HCT116 (cell line): ENCODE measurements around the gene TRDN. TPM values are rescaled to one million over a fixed set of nuclear protein-coding genes. Genes with fewer than 3 reads are reported as not detected.

ENCODE experiments used
- ATAC-seq: fragments of 200-7000 bp; cut with Tn5 transposase; 2 replicates; pipeline ENCODE4 v1.9.1; 2020; ENCODE audit warnings: mild to moderate bottlenecking, moderate library complexity
- BruUV-seq: library from RNA; stranded (reverse); fragments of 400-500 nt; replicated peaks from 2 replicates; lab custom pipeline; 2021; lab: Mats Ljungman, UMichigan
- CTCF ChIA-PET: fragments of 300-600 bp; sonication (Branson Sonifier 250); formaldehyde crosslinking; loops from one replicate; lab custom pipeline; 2021; ENCODE audit warnings: antibody characterized with exemption; lab: Charles Lee
- POLR2A ChIA-PET: fragments of 300-600, 350-600 bp; sonication (Branson Sonifier 250); formaldehyde crosslinking; loops from one replicate; lab custom pipeline; 2021; ENCODE audit warnings: antibody characterized with exemption; lab: Charles Lee
- RAD21 ChIA-PET, 2 experiments: fragments of 300-600 bp; sonication (Branson Sonifier 250); formaldehyde crosslinking; loops; one replicate each; lab custom pipeline; 2023; ENCODE audit warnings: low total read pairs in 2 of 2; ENCODE audit not compliant: uncharacterized antibody in 2 of 2, unreplicated experiment in 2 of 2, low non-redundant PET in 1 of 2; lab: Charles Lee
- DNase-seq: peaks from one replicate; pipeline ENCODE4 v3.0.0-alpha.2; 2010; ENCODE audit warnings: low read depth, low spot score
- H2AFZ ChIP-seq: fragments of 200-600 bp; shearing (Covaris generic), sonication (generic); 2 replicates; pipeline ENCODE4 v1.6.1; 2017; ENCODE audit warnings: low read depth, mixed run types, mixed read lengths, antibody characterized with exemption, low read length; ENCODE audit not compliant: poor library complexity, severe bottlenecking
- H3K27ac ChIP-seq: 2 replicates; pipeline ENCODE4 v1.5.1; 2012; ENCODE audit warnings: low read depth, low read length
- H3K27me3 ChIP-seq: fragments of 200-600 bp; sonication (generic); 2 replicates; pipeline ENCODE4 v1.6.1; 2016; ENCODE audit warnings: mixed run types, low read length, mixed read lengths; ENCODE audit not compliant: insufficient read depth
- H3K36me3 ChIP-seq, 2 experiments: fragments of 200-500 bp in 1 of 2; fragments of 200-600 bp in 1 of 2; sonication (Bioruptor generic) in 1 of 2; sonication (generic) in 1 of 2; 2 replicates each; pipeline versions ENCODE4 v1.5.1 to v1.6.1; 2014 to 2016; ENCODE audit warnings: low read length in 2 of 2, inconsistent platforms in 1 of 2, mixed read lengths in 1 of 2, mixed run types in 1 of 2; ENCODE audit not compliant: insufficient read depth in 2 of 2, control insufficient read depth in 1 of 2
- H3K4me1 ChIP-seq, 2 experiments: fragments of 200-600 bp in 1 of 2; sonication (generic) in 1 of 2; 2 replicates each; pipeline versions ENCODE4 v1.5.1 to v1.6.1; 2012 to 2017; ENCODE audit warnings: low read length in 2 of 2, inconsistent platforms in 1 of 2, mild to moderate bottlenecking in 1 of 2, mixed read lengths in 1 of 2, mixed run types in 1 of 2, moderate library complexity in 1 of 2; ENCODE audit not compliant: insufficient read depth in 2 of 2, control insufficient read depth in 1 of 2
- H3K4me2 ChIP-seq: fragments of 200-600 bp; sonication (generic); 2 replicates; pipeline ENCODE4 v1.6.1; 2017; ENCODE audit warnings: mixed run types, low read length, mixed read lengths
- H3K4me3 ChIP-seq, 2 experiments: fragments of 200-600 bp in 1 of 2; sonication (generic) in 1 of 2; replicated peaks in 1 of 2; 2 replicates each; pipeline ENCODE4 v1.5.1; 2011 to 2016; ENCODE audit warnings: low read length in 2 of 2, control low read depth in 1 of 2, low read depth in 1 of 2, mild to moderate bottlenecking in 1 of 2, mixed read lengths in 1 of 2, mixed run types in 1 of 2
- H3K79me2 ChIP-seq: fragments of 200-600 bp; sonication (generic); 2 replicates; pipeline ENCODE4 v1.6.1; 2017; ENCODE audit warnings: mild to moderate bottlenecking, mixed run types, low read length, moderate library complexity, mixed read lengths; ENCODE audit not compliant: insufficient read depth
- H3K9ac ChIP-seq: fragments of 200-600 bp; sonication (generic); 2 replicates; pipeline ENCODE4 v1.6.1; 2016; ENCODE audit warnings: low read length, mixed read lengths
- H3K9me2 ChIP-seq: fragments of 200-600 bp; sonication (generic), shearing (Covaris generic); 2 replicates; pipeline ENCODE4 v1.6.1; 2017; ENCODE audit warnings: mixed run types, mild to moderate bottlenecking, moderate library complexity; ENCODE audit not compliant: insufficient read depth
- H3K9me3 ChIP-seq, 2 experiments: fragments of 200-500 bp in 1 of 2; fragments of 200-600 bp in 1 of 2; sonication (Bioruptor generic) in 1 of 2; sonication (generic) in 1 of 2; 2 replicates each; pipeline ENCODE4 v1.6.1; 2014 to 2017; ENCODE audit warnings: low read length in 2 of 2, mixed read lengths in 2 of 2, inconsistent platforms in 1 of 2, low read depth in 1 of 2, mild to moderate bottlenecking in 1 of 2, mixed run types in 1 of 2, moderate library complexity in 1 of 2; ENCODE audit not compliant: control insufficient read depth in 1 of 2, insufficient read depth in 1 of 2
- H4K20me1 ChIP-seq: fragments of 200-600 bp; sonication (generic), shearing (Covaris generic); 2 replicates; pipeline ENCODE4 v1.6.1; 2017; ENCODE audit warnings: mixed run types, mild to moderate bottlenecking, moderate library complexity; ENCODE audit not compliant: insufficient read depth
- ATF3 ChIP-seq: IDR thresholded peaks from 2 replicates; pipeline ENCODE4 v1.6.1; 2012
- EGR1 ChIP-seq: IDR thresholded peaks from 2 replicates; pipeline ENCODE4 v1.6.1; 2012; ENCODE audit warnings: low read depth
- EZH2 ChIP-seq: fragments of 200-600 bp; sonication (generic); IDR thresholded peaks from 2 replicates; pipeline ENCODE4 v1.6.1; 2017; ENCODE audit warnings: antibody characterized with exemption, mixed run types
- FOSL1 ChIP-seq: IDR thresholded peaks from 2 replicates; pipeline ENCODE4 v1.6.1; 2012; ENCODE audit warnings: low read depth
- SIN3A ChIP-seq: IDR thresholded peaks from 2 replicates; pipeline ENCODE4 v1.6.1; 2012; ENCODE audit warnings: low read depth
- SRF ChIP-seq: IDR thresholded peaks from 2 replicates; pipeline ENCODE4 v1.6.1; 2012; ENCODE audit warnings: low read depth
- TCF7L2 ChIP-seq: IDR thresholded peaks from 2 replicates; pipeline ENCODE4 v1.7.0; 2011; ENCODE audit warnings: borderline replicate concordance, inconsistent platforms; ENCODE audit not compliant: insufficient read depth, insufficient read length; ENCODE audit errors: extremely low read depth
- YY1 ChIP-seq: IDR thresholded peaks from 2 replicates; pipeline ENCODE4 v1.6.1; 2011; ENCODE audit warnings: low read length, low read depth, moderate library complexity, mild to moderate bottlenecking; ENCODE audit not compliant: insufficient replicate concordance; ENCODE audit errors: extremely low read depth
- intact Hi-C: fragments of 100-400 bp; cut with micrococcal nuclease; formaldehyde crosslinking; loops from 2 replicates; pipeline ENCODE4 v1.10.0; 2022
- total RNA-seq: library from RNA; stranded (reverse); gene quantifications from one replicate; pipeline ENCODE4 v1.2.1, GENCODE V29; 2021; ENCODE audit not compliant: unreplicated experiment
- TF ChIP-seq, protein P1 (sequence below): IDR thresholded peaks from 2 replicates; pipeline ENCODE4 v1.6.1; 2011; ENCODE audit warnings: mild to moderate bottlenecking, low read length, moderate library complexity; ENCODE audit not compliant: insufficient replicate concordance; ENCODE audit errors: extremely low read depth
- TF ChIP-seq, protein P2 (sequence below), 3 experiments: fragments of 200-600 bp in 1 of 3; sonication (generic) in 1 of 3; IDR thresholded peaks in 2 of 3; conservative IDR thresholded peaks in 1 of 3; 2 replicates each; pipeline ENCODE4 v1.5.1; 2012 to 2017; ENCODE audit warnings: low read depth in 2 of 3, low read length in 2 of 3, antibody characterized with exemption in 1 of 3, borderline replicate concordance in 1 of 3, control low read depth in 1 of 3, mild to moderate bottlenecking in 1 of 3, mixed read lengths in 1 of 3, mixed run types in 1 of 3, moderate library complexity in 1 of 3; ENCODE audit not compliant: insufficient read depth in 1 of 3

TRDN gene
- total RNA-seq, 1 experiment from 2014 or later = not detected

GRCh38 chr6:123201869-123202372, 434.8 kb downstream of the TRDN start:
- no peak overlapping the region for H3K4me3 ChIP-seq
- H3K9me2 ChIP-seq = no peaks in the 10 kb centered on the region
- CTCF ChIA-PET = no interaction called here
- RAD21 ChIA-PET = no interaction called here
- no peaks in the 10 kb centered on the region for H3K36me3 ChIP-seq
- H3K9me3 ChIP-seq = no peaks in the 10 kb centered on the region
- no peaks in the 10 kb centered on the region for H4K20me1 ChIP-seq
- TF ChIP-seq ATF3 (no peak), TCF7L2 (no peak), SRF (no peak), EZH2 (no peak), EGR1 (no peak), YY1 (no peak), SIN3A (no peak), FOSL1 (no peak)
- TF ChIP-seq, protein P1, sequence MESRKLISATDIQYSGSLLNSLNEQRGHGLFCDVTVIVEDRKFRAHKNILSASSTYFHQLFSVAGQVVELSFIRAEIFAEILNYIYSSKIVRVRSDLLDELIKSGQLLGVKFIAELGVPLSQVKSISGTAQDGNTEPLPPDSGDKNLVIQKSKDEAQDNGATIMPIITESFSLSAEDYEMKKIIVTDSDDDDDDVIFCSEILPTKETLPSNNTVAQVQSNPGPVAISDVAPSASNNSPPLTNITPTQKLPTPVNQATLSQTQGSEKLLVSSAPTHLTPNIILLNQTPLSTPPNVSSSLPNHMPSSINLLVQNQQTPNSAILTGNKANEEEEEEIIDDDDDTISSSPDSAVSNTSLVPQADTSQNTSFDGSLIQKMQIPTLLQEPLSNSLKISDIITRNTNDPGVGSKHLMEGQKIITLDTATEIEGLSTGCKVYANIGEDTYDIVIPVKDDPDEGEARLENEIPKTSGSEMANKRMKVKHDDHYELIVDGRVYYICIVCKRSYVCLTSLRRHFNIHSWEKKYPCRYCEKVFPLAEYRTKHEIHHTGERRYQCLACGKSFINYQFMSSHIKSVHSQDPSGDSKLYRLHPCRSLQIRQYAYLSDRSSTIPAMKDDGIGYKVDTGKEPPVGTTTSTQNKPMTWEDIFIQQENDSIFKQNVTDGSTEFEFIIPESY = no peak
- TF ChIP-seq, protein P2, sequence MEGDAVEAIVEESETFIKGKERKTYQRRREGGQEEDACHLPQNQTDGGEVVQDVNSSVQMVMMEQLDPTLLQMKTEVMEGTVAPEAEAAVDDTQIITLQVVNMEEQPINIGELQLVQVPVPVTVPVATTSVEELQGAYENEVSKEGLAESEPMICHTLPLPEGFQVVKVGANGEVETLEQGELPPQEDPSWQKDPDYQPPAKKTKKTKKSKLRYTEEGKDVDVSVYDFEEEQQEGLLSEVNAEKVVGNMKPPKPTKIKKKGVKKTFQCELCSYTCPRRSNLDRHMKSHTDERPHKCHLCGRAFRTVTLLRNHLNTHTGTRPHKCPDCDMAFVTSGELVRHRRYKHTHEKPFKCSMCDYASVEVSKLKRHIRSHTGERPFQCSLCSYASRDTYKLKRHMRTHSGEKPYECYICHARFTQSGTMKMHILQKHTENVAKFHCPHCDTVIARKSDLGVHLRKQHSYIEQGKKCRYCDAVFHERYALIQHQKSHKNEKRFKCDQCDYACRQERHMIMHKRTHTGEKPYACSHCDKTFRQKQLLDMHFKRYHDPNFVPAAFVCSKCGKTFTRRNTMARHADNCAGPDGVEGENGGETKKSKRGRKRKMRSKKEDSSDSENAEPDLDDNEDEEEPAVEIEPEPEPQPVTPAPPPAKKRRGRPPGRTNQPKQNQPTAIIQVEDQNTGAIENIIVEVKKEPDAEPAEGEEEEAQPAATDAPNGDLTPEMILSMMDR (IDR thresholded peaks at IDR 0.05 in 2 of 3, conservative IDR thresholded peaks at IDR 0.05 in 1 of 3; ENCODE audit: borderline replicate concordance in 1 of 3, insufficient read depth in 1 of 3, low read depth in 2 of 3, low read length in 2 of 3) = no peak
- TF ChIP-seq, all 23 proteins: peak for 0
- intact Hi-C loops = no loop called here
- ATAC-seq = no peak
- no peak overlapping the region for H3K4me2 ChIP-seq
- POLR2A ChIA-PET = no interaction called here
- DNase-seq = no peak
- no peak overlapping the region for H3K27ac ChIP-seq
- peaks cover 4% of the 10 kb centered on the region; the same call in 1 of the 2 replicates for H3K27me3 ChIP-seq
- H3K79me2 ChIP-seq = no peaks in the 10 kb centered on the region
- no TSS peak for BruUV-seq
- no peak overlapping the region for H2AFZ ChIP-seq
- H3K9ac ChIP-seq = no peak overlapping the region
- no peaks in the 10 kb centered on the region for H3K4me1 ChIP-seq
